Left ventricle myocardium inferior (tissue), 1 donor: ENCODE measurements around the gene SMIM36. TPM values are rescaled to one million over a fixed set of nuclear protein-coding genes. Genes with fewer than 3 reads are reported as not detected.
"Not testable (repeated sequence)": the region's sequence is repeated elsewhere in the genome, so short reads cannot be mapped to it uniquely, and the experiment has no call there.

Experiments
- DNase-seq: peaks from one replicate; pipeline ENCODE4 v3.0.0-alpha.2; 2020
- H3K27ac ChIP-seq: fragments of 200-600 bp; replicated peaks from 2 replicates; pipeline ENCODE4 v1.8.0; 2021
- H3K27me3 ChIP-seq: fragments of 200-600 bp; 2 replicates; pipeline ENCODE4 v1.8.0; 2021; ENCODE audit warnings: low read depth
- H3K36me3 ChIP-seq: fragments of 200-600 bp; 2 replicates; pipeline ENCODE4 v1.8.0; 2021
- H3K4me1 ChIP-seq: fragments of 200-600 bp; 2 replicates; pipeline ENCODE4 v1.8.0; 2021
- H3K4me3 ChIP-seq: fragments of 200-600 bp; 2 replicates; pipeline ENCODE4 v1.8.0; 2021; ENCODE audit warnings: mild to moderate bottlenecking, moderate library complexity
- H3K9me3 ChIP-seq: fragments of 200-600 bp; replicated peaks from 2 replicates; pipeline ENCODE4 v1.8.0; 2021
- CTCF ChIP-seq: fragments of 200-600 bp; IDR thresholded peaks from 2 replicates; pipeline ENCODE4 v1.8.0; 2021; ENCODE audit warnings: antibody characterized with exemption, mild to moderate bottlenecking, borderline replicate concordance
- intact Hi-C: fragments of 100-400 bp; cut with micrococcal nuclease; formaldehyde crosslinking; loops from one replicate; pipeline ENCODE4 v1.11.0; 2022
- total RNA-seq: library from RNA; stranded (reverse); fragmentation: NEBNext Ultra II Directional; extraction: Animal tissue kit (Norgen Biotek cat#: 25700); gene quantifications from one replicate; pipeline ENCODE4 v1.2.1, GENCODE V29; 2021
- donor health status: DM: no; HTN: yes; CAD: no; lungs with severe emphysema.

Gene SMIM36
- total RNA-seq, 1 donor from 2014 or later = not detected

- Histone ChIP-seq H3K27me3 (peaks cover 51% of the 10 kb centered on the region), H3K4me1 (no peaks in the 10 kb centered on the region), H3K27ac (no peak overlapping the region), H3K4me3 (no peak overlapping the region), H3K9me3 (no peaks in the 10 kb centered on the region), H3K36me3 (no peaks in the 10 kb centered on the region)
- no peak for TF ChIP-seq CTCF
- no peak for DNase-seq
- intact Hi-C loops = loop anchor here (10.0 kb wide), 1 partner anchor 304 kb away; no protein-coding TSS in a partner anchor
Observed at GRCh38 chr17:55521186-55521585, 9.9 kb upstream of the SMIM36 start.

- H3K9me3 ChIP-seq = no peaks in the 10 kb centered on the region
- no peak for TF ChIP-seq CTCF
- DNase-seq = no peak
- no peaks in the 10 kb centered on the region for H3K4me1 ChIP-seq
- H3K4me3 ChIP-seq = no peak overlapping the region
- peaks cover 47% of the 10 kb centered on the region for H3K27me3 ChIP-seq
- intact Hi-C loops = loop anchor here (10.0 kb wide), 1 partner anchor 304 kb away; no protein-coding TSS in a partner anchor
- H3K27ac ChIP-seq = no peak overlapping the region
- no peaks in the 10 kb centered on the region for H3K36me3 ChIP-seq
Observed at GRCh38 chr17:55520402-55520801, 9.2 kb upstream of the SMIM36 start.

- DNase-seq = no peak
- Histone ChIP-seq H3K27ac (no peak overlapping the region), H3K36me3 (no peaks in the 10 kb centered on the region), H3K9me3 (no peaks in the 10 kb centered on the region), H3K4me1 (no peaks in the 10 kb centered on the region), H3K4me3 (no peak overlapping the region), H3K27me3 (peaks cover 46% of the 10 kb centered on the region)
- intact Hi-C loops = loop anchor here (10.0 kb wide), 1 partner anchor 104 kb away; no protein-coding TSS in a partner anchor
- TF ChIP-seq CTCF = no peak
Observed at GRCh38 chr17:55518510-55518909, 7.3 kb upstream of the SMIM36 start.

GRCh38 chr17:55513885-55514590 lies 2.8 kb upstream of the SMIM36 start:
- intact Hi-C loops = loop anchor here (10.0 kb wide), 1 partner anchor 99 kb away; no protein-coding TSS in a partner anchor
- H3K4me1 ChIP-seq = no peaks in the 10 kb centered on the region
- DNase-seq = peak; percentile 42

GRCh38 chr17:55507669-55508068 lies 3.6 kb downstream of the SMIM36 start:
- intact Hi-C loops, DNase-seq, H3K4me1 ChIP-seq, H3K4me3 ChIP-seq, H3K9me3 ChIP-seq, H3K27me3 ChIP-seq, H3K36me3 ChIP-seq, H3K27ac ChIP-seq: not testable (repeated sequence)

More at GRCh38 chr17:55513885-55514590, 2.8 kb upstream of the SMIM36 start:
- Histone ChIP-seq H3K4me3 (no peak overlapping the region), H3K27ac (no peak overlapping the region), H3K27me3 (peaks cover 17% of the 10 kb centered on the region), H3K36me3 (no peaks in the 10 kb centered on the region), H3K9me3 (no peaks in the 10 kb centered on the region)
- TF ChIP-seq CTCF = peak; percentile 94

GRCh38 chr17:55501626-55502025 lies 9.6 kb downstream of the SMIM36 start:
- DNase-seq, intact Hi-C loops, H3K9me3 ChIP-seq, H3K27ac ChIP-seq, H3K27me3 ChIP-seq, H3K4me3 ChIP-seq, H3K36me3 ChIP-seq: not testable (repeated sequence)
- H3K4me1 ChIP-seq = peaks cover 11% of the 10 kb centered on the region
